Stimulated activated CD4-positive, alpha-beta T cell treated with anti-CD3 and anti-CD28 coated beads, TNF-alpha, amount 100 ng/mL, for 4 hours (primary cell): ENCODE results near the gene ABLIM2.

Experiments
- DNase-seq, 3 experiments: peaks; one replicate each; pipeline ENCODE4 v3.0.0-alpha.2; 2020; ENCODE audit warnings: low read depth in 3 of 3

The ABLIM2 gene

DNA sequence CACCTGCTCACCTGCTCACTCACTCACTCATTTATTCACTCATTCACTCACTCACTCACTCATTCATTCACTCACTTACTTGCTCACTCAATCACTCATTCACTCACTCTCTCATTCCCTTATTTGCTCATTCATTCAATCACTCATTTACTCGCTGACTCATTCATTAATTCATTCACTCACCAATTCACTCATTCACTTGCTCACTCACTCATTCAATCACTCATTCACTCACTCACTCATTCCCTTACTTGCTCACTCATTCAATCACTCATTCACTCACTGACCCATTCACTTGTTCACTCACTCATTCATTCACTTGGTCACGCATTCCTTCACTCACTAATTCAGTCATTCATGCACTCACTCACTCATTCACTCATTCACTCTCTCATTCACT lies 130.2 kb downstream of the ABLIM2 start:
- no peak for DNase-seq

- DNase-seq, result no peak
Measured at GRCh38 chr4:8026453-8026852, 132.2 kb downstream of the ABLIM2 start.

DNA sequence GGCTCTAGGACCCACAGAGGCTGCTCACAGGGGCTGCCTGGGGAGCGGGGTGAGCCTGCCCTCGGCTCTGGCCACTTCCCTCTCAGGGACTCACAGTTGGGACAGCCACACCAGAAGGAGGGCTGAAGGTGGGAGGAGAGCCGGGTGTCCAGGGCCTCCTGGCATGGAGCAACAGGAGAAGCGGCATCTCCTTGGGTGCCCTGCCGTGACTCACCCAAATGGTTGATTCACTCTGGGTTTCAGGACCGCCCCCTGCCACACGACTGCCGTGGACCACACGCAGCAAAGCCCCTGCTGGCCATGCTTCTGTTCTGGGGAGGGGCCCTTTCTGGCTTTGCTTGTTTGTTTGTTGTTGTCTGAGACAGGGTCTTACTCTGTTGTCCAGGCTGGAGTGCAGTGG lies 132.9 kb downstream of the ABLIM2 start:
- no peak for DNase-seq

- DNase-seq, result no peak
Measured at GRCh38 chr4:8024073-8024786, 134.4 kb downstream of the ABLIM2 start.

- no peak for DNase-seq
Measured at GRCh38 chr4:8023696-8024033, 134.9 kb downstream of the ABLIM2 start.

GRCh38 chr4:8022767-8023695 lies 135.6 kb downstream of the ABLIM2 start:
- DNase-seq, result no peak

DNA sequence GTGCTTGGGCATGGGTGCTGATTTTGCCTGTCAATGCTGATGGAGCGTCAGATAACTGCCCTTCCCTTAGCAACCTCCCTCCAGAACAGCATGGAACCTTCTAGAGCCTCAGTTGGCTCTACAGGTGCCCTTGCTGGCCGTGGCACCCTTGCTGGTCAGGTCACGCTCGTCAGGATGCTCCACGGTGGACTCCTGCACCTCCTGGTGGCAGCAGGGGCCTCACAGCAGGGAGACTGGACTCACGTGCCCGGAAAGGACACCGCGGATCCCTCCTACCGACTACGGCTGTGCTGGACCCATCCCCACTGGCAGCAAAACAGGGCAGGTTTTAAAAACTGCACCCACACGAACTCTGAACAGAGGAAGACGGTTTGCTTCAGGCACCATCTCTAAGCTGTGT lies 136.8 kb downstream of the ABLIM2 start:
- DNase-seq, result no peak

DNA sequence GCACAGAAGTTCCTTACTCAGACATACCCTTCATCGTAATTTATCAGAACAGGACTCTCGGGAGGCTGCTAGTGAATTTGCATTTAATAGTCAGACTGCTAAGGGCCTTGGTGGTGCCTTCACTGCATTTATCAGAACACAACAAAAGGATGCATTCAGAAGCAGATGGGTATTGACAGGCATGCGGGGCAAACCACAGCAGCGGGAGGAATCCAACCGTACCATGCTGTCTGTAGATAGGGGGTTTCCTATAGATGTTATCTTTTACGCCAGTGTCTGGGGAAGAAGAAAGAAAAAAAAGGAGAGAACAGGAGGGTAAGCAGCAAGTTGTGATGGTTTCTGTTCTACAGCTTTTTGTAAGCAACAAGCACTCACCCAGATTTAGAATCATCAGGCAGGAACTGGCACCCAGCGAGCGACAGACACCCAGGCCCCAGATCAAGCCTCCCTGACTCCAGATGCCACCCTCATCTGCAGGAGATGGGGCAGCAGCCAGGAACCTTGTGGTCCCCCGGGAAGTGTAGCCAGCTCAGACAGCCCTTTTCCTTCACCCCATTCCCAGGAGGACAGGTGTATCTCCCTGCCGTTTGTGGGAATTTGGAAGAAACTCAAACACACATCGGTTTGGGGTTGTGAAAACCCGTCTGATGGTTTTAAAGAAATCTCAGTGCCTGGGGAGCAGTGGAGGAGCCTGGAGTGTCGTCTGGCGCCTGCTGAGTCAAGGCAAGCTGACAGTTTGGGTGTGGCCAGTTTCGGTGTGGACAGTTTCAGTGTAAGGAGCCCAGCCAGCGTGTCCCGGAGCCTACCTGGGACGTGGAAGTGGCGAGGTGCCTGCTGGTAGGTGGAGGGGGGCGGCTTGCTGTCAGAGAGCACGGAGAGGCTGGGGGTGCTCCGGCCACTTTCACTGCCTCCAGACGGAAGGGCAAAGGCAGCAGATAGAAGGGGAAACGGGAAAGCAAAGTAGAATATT lies 138.9 kb downstream of the ABLIM2 start:
- no peak for DNase-seq

GRCh38 chr4:8016527-8016926 lies 142.1 kb downstream of the ABLIM2 start:
- no peak for DNase-seq

DNA sequence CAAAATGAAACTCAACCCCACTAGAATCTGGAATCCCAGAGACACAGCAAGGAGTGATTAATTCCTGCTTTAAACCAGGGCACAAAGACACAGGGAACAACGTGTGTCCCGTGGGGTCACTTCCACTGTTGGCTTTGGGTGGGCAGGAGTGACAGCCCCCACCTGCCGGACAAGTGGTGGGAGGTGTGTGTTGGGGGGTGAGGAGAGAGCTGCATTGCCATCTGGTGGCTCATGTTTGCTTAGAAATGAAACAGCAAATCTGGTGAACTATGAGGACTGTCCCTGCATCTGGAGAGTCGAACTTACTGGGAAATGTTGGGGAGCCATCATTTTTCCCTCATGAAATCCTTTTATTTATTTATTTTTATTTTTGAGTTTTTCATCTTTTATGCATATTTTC lies 143.1 kb downstream of the ABLIM2 start:
- DNase-seq, result no peak

DNA sequence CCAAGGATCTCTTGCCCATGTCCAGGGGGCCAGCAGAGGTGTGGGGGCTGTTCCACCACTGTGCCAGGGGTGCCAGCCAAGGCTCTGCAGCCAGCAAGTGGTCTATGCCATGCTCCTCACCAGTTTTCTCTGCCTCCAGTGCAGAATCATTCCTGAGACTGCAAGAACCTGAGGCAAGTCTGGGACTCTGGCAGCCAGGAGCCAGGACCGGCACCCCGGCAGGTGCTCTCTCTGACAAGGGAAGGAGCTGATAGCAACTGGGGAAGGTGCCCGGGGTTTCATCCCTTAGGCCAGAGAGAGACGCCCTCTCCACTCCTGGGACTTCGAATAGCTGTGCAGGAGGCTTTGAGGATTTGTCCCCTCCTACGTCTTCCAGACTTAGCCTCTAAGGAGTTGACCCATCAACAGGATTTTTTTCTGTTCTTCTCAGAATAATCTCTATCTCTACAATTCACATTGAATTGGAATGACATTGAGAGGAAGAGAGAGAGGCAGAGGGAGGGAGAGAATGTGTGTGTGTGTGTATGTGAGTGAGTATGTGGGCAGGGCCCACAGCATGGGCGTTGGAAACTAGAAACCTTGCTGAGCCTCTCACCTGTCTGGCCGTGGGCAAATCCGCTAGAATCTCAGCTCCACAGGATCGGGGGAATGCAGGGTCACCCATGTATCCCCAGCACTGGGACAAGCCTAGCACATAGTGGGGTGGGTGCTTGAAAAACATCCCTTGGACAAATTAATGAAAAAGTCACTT lies 144.5 kb downstream of the ABLIM2 start:
- DNase-seq, result no peak

DNA sequence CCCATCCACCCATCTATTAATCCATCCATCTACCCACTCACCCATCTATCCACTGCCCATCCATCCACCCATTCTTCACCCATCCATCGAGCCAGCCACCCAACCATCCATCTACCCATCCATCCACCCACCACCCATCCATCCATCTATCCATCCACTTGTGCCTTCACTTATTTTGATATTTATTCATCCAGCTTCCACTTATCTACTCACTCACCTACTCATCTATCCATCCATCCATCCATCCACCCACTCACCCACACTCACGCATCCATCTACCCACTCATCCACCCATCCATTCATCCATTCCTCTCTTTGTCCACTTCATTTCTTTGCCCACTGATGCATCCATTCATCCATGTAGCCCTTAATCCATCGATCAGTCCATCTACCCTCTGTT lies 146.1 kb downstream of the ABLIM2 start:
- DNase-seq, result no peak

DNA sequence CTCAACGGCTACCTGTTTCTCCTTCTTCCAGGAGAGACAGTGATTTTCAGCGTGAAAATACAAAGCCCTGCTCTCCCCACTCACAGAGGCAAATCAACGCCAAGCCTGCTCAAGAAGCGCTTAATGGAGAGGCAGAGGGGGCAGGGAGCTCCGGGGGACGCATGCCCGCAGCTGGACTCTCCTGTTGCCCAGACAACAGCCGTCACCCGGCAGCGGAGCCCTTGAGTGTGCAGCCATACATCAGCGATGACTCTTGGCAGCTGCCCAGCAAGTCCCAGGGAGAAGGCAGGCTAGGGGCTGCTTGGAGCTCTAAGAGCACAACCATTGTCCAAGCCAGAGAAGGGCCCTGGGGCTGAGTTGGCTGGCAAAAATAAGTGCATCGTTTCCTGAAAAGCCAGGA lies 148.0 kb downstream of the ABLIM2 start:
- no peak for DNase-seq

- no peak for DNase-seq
Measured at GRCh38 chr4:8009710-8010511, 148.7 kb downstream of the ABLIM2 start.

GRCh38 chr4:8009097-8009496 lies 149.5 kb downstream of the ABLIM2 start:
- no peak for DNase-seq

DNA sequence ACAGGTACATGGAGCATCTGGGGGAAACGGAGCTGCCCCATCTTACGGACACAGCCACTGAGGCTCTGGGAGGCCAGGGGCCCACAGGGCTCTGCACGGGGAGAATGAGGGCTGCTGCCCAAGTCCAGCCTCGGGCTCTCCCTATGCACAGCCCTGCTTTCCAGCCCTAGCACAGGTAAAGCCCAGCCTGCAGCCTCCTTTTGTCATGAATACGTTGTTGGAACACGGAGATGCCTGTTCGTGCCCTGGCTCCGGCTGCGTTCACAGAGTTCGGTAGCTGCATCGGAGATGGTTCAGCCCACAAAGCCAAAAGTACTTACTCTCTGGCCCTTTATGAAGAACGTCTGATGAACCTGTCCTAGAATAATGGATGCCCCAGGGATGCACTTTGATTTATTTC lies 150.2 kb downstream of the ABLIM2 start:
- DNase-seq, result no peak

DNA sequence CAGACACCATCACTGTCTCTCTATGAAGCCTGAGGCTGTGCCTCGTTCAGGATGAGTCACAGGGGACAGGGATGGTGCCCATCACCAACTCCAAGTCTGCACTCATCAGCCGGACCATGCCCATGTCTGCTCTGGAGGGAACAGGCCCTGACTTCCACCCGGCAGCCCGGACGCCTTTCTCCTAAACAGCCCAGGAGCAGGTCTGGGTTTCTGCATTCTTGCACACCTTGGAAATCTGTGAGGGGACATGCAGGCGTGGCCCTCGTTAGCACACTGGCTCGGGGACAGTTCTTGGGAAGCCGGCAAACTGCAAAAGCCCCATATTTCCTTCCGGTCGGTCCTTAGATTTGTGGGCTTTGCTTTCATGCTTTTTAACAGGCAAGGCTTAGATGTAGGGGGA lies 151.0 kb downstream of the ABLIM2 start:
- DNase-seq, result no peak

GRCh38 chr4:8006471-8006870 lies 152.1 kb downstream of the ABLIM2 start:
- no peak for DNase-seq

DNA sequence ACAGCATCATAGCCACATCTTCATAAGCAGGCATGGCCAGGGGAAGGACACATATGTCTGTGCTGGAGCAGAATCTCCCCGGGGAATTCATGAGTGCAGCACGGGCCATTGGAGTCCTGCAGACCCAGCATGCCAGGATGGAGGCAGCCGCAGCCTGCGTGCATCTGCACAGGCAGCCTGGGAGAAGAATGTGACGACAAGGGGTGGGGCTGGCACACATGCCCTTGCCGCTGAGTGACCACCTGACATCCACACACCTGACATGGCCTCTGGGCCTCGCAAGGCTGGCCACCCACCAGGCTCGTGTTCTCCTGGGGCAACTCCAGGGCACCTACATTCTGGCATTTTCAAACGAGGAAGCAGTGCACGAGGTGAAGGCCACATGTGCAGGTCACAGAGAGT lies 152.8 kb downstream of the ABLIM2 start:
- DNase-seq, result no peak

- DNase-seq, result no peak
Measured at GRCh38 chr4:8005033-8005808, 153.4 kb downstream of the ABLIM2 start.
